Measurements from ENCODE around the gene DRG1. TPM values are rescaled to one million over a fixed set of nuclear protein-coding genes. Genes with fewer than 3 reads are reported as not detected.

The DRG1 gene
- total RNA-seq, 1 donor from 2014 or later, result 80.5 TPM

GRCh38 chr22:31431950-31432349 is 32.5 kb downstream of the DRG1 start:
- peaks cover 34% of the 10 kb centered on the region for H3K36me3 Mint-ChIP-seq (ENCODE audit: low read depth)
- H3K27me3 Mint-ChIP-seq (ENCODE audit: low read depth), result no peaks in the 10 kb centered on the region
- no peak overlapping the region for H3K27ac Mint-ChIP-seq (ENCODE audit: unreplicated experiment)
- no peak overlapping the region for H3K4me3 Mint-ChIP-seq
- no peak for TF ChIP-seq CTCF (conservative IDR thresholded peaks at IDR 0.05)
- no peaks in the 10 kb centered on the region for H3K9me3 Mint-ChIP-seq
- DNase-seq (ENCODE audit: low read depth, low spot score), result no peak
- no peaks in the 10 kb centered on the region for H3K4me1 Mint-ChIP-seq

DNA sequence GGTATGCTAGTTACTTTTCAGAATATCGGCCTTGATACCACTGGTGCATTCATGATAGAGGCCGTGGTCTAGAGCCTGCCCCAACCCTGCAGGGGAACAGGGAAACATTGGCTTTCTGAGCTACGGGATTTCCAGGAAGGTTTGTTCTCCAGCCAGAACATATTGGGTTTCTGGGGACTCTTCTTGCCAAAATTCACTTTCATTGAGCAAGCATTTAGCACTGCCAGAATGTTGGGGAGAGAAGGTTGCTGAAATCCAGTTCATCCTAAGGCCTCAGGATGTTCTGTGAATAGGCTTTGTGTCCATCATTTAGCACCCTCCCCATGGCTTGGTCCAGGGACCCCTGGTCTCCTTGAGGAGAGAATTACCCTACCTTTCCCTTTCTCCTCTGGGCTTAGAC is 36.7 kb downstream of the DRG1 start:
- H3K27ac Mint-ChIP-seq (ENCODE audit: unreplicated experiment), result no peak overlapping the region
- no peak for DNase-seq (ENCODE audit: low read depth, low spot score)
- H3K4me3 Mint-ChIP-seq, result no peak overlapping the region
- peaks cover 19% of the 10 kb centered on the region for H3K36me3 Mint-ChIP-seq (ENCODE audit: low read depth)
- no peaks in the 10 kb centered on the region for H3K4me1 Mint-ChIP-seq
- no peak for TF ChIP-seq CTCF (conservative IDR thresholded peaks at IDR 0.05)
- H3K27me3 Mint-ChIP-seq (ENCODE audit: low read depth), result no peaks in the 10 kb centered on the region
- no peaks in the 10 kb centered on the region for H3K9me3 Mint-ChIP-seq

DNA sequence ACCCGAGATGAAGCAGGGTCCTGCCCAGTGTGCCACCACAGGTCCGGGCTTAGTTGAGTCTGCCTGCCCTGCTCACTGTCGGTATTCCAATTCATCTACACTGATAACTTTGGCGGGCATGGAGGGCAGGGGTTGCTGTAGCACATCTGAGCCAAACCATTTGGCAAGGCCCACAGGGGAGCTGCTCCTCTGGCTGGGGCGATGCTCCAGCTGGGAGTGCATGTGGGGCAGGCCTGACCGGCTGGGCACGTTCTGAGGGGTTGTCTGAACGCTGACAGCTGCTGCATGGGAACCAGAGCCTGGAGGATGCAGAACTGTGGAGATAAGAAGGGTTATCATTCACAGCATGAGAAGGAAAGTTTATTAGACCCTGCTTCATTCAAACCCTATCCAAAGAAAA is 40.4 kb downstream of the DRG1 start:
- Mint-ChIP-seq H3K9me3 (no peaks in the 10 kb centered on the region), H3K27me3 (ENCODE audit: low read depth) (no peaks in the 10 kb centered on the region), H3K27ac (ENCODE audit: unreplicated experiment) (peak overlapping the region; percentile 68), H3K4me1 (no peaks in the 10 kb centered on the region), H3K36me3 (ENCODE audit: low read depth) (peaks cover 18% of the 10 kb centered on the region), H3K4me3 (peak overlapping the region; percentile 27)
- no peak for TF ChIP-seq CTCF (conservative IDR thresholded peaks at IDR 0.05)
- no peak for DNase-seq (ENCODE audit: low read depth, low spot score)

GRCh38 chr22:31440681-31441080 is 41.3 kb downstream of the DRG1 start:
- Mint-ChIP-seq H3K27me3 (ENCODE audit: low read depth) (no peaks in the 10 kb centered on the region), H3K4me1 (no peaks in the 10 kb centered on the region), H3K9me3 (no peaks in the 10 kb centered on the region), H3K4me3 (no peak overlapping the region), H3K36me3 (ENCODE audit: low read depth) (peaks cover 19% of the 10 kb centered on the region), H3K27ac (ENCODE audit: unreplicated experiment) (no peak overlapping the region)
- no peak for DNase-seq (ENCODE audit: low read depth, low spot score)
- TF ChIP-seq CTCF (conservative IDR thresholded peaks at IDR 0.05), result no peak

- Mint-ChIP-seq H3K9me3 (no peaks in the 10 kb centered on the region), H3K27ac (ENCODE audit: unreplicated experiment) (peak overlapping the region; percentile 66), H3K36me3 (ENCODE audit: low read depth) (peaks cover 19% of the 10 kb centered on the region), H3K4me1 (no peaks in the 10 kb centered on the region), H3K4me3 (no peak overlapping the region), H3K27me3 (ENCODE audit: low read depth) (no peaks in the 10 kb centered on the region)
- TF ChIP-seq CTCF (conservative IDR thresholded peaks at IDR 0.05), result no peak
- no peak for DNase-seq (ENCODE audit: low read depth, low spot score)
These were observed 42.2 kb downstream of the DRG1 start for GRCh38 chr22:31441652-31442051.
